GM10266 (cell line): ENCODE measurements around the gene ATP2B3.

Source experiments
- DNase-seq: peaks from one replicate; pipeline ENCODE4 v3.0.0; 2012; ENCODE audit errors: extremely low spot score
- CTCF ChIP-seq: IDR thresholded peaks from 2 replicates; pipeline ENCODE4 v1.5.1; 2012; ENCODE audit warnings: mild to moderate bottlenecking, low read depth; ENCODE audit not compliant: control insufficient read depth, insufficient read depth; ENCODE audit errors: missing control alignments

Gene ATP2B3

GRCh38 chrX:153608376-153608775 is 90.9 kb downstream of the ATP2B3 start:
- no peak for DNase-seq
- no peak for TF ChIP-seq CTCF

GRCh38 chrX:153608806-153609205 is 91.4 kb downstream of the ATP2B3 start:
- TF ChIP-seq CTCF, result no peak
- DNase-seq, result no peak

- TF ChIP-seq CTCF, result peak; percentile 85
- peak; percentile 59 for DNase-seq
These were observed 92.7 kb downstream of the ATP2B3 start for GRCh38 chrX:153609917-153610835.

GRCh38 chrX:153610836-153611213 is 93.4 kb downstream of the ATP2B3 start:
- DNase-seq, result no peak
- TF ChIP-seq CTCF, result no peak

GRCh38 chrX:153611298-153612095 is 94.1 kb downstream of the ATP2B3 start:
- TF ChIP-seq CTCF, result no peak
- no peak for DNase-seq

- no peak for DNase-seq
- TF ChIP-seq CTCF, result no peak
These were observed 95.0 kb downstream of the ATP2B3 start for GRCh38 chrX:153612413-153612812.

GRCh38 chrX:153614818-153615217 is 97.4 kb downstream of the ATP2B3 start:
- no peak for DNase-seq
- no peak for TF ChIP-seq CTCF
